Measurements from ENCODE around the gene NEXN.

The NEXN gene

GRCh38 chr1:77927414-77927813, 39.0 kb downstream of the NEXN start:
- TF ChIP-seq ZFX (IDR thresholded peaks at IDR 0.05) (no peak), CTCF (conservative IDR thresholded peaks at IDR 0.05) (no peak)
- no peak overlapping the region for H3K27ac ChIP-seq

GRCh38 chr1:77929806-77930205, 41.4 kb downstream of the NEXN start:
- TF ChIP-seq CTCF (conservative IDR thresholded peaks at IDR 0.05) (no peak), ZFX (IDR thresholded peaks at IDR 0.05) (no peak)
- no peak overlapping the region for H3K27ac ChIP-seq

- TF ChIP-seq ZFX (IDR thresholded peaks at IDR 0.05) (no peak), CTCF (conservative IDR thresholded peaks at IDR 0.05) (no peak)
These were observed 50.2 kb downstream of the NEXN start for GRCh38 chr1:77938651-77939050.

GRCh38 chr1:77940921-77941570, 52.6 kb downstream of the NEXN start:
- no peak overlapping the region for H3K27ac ChIP-seq
- no peak for TF ChIP-seq ZFX (IDR thresholded peaks at IDR 0.05)
- no peak for TF ChIP-seq CTCF (conservative IDR thresholded peaks at IDR 0.05)

More at GRCh38 chr1:77938651-77939050, 50.2 kb downstream of the NEXN start:
- no peak overlapping the region for H3K27ac ChIP-seq

GRCh38 chr1:77942400-77943140, 54.1 kb downstream of the NEXN start:
- TF ChIP-seq CTCF (conservative IDR thresholded peaks at IDR 0.05) (no peak), ZFX (IDR thresholded peaks at IDR 0.05) (no peak)
- no peak overlapping the region for H3K27ac ChIP-seq

- TF ChIP-seq ZFX (IDR thresholded peaks at IDR 0.05) (no peak), CTCF (conservative IDR thresholded peaks at IDR 0.05) (no peak)
- no peak overlapping the region for H3K27ac ChIP-seq
These were observed 56.9 kb downstream of the NEXN start for GRCh38 chr1:77945345-77945744.

- H3K27ac ChIP-seq, result no peak overlapping the region
- TF ChIP-seq CTCF (conservative IDR thresholded peaks at IDR 0.05) (no peak; the same call in 1 of the 2 replicates), ZFX (IDR thresholded peaks at IDR 0.05) (no peak)
These were observed 60.5 kb downstream of the NEXN start for GRCh38 chr1:77948841-77949424.
